Esophagus muscularis mucosa (tissue), 4 donors: Measurements from ENCODE around the gene SETD9. TPM values are rescaled to one million over a fixed set of nuclear protein-coding genes. Genes with fewer than 3 reads are reported as not detected.

ENCODE experiments used
- DNase-seq: peaks from one replicate; pipeline ENCODE4 v3.0.0-alpha.2; 2017; ENCODE audit errors: extremely low spot score
- H3K27ac ChIP-seq, 4 donors: fragments of 200-600 bp; sonication (generic); replicated peaks in 1 of 4; 1 replicate in 3 of 4; 2 replicates in 1 of 4; pipeline ENCODE4 v1.5.1; 2016 to 2019; ENCODE audit warnings: mild to moderate bottlenecking in 1 of 4
- H3K27me3 ChIP-seq, 4 donors: fragments of 200-600 bp; sonication (generic); one replicate each; pipeline versions ENCODE4 v1.5.1 to v1.6.0; 2016 to 2019
- H3K36me3 ChIP-seq, 4 donors: fragments of 200-600 bp; sonication (generic); one replicate each; pipeline ENCODE4 v1.5.1; 2016 to 2019
- H3K4me1 ChIP-seq, 4 donors: fragments of 200-600 bp; sonication (generic); one replicate each; pipeline ENCODE4 v1.5.1; 2016 to 2019
- H3K4me3 ChIP-seq, 4 donors: fragments of 200-600 bp; sonication (generic); 1 replicate in 2 of 4; 2 replicates in 2 of 4; pipeline ENCODE4 v1.5.1; 2016 to 2019; ENCODE audit warnings: mild to moderate bottlenecking in 4 of 4, moderate library complexity in 1 of 4
- H3K9me3 ChIP-seq, 4 donors: fragments of 200-600 bp; sonication (generic); 1 replicate in 3 of 4; 2 replicates in 1 of 4; pipeline ENCODE4 v1.5.1; 2016 to 2019
- CTCF ChIP-seq, 3 experiments: fragments of 200-600 bp in 2 of 3; fragments of 450-650 bp in 1 of 3; sonication (generic) in 2 of 3; IDR thresholded peaks; one replicate each; pipeline ENCODE4 v1.5.1; 2017 to 2019; ENCODE audit warnings: antibody characterized with exemption in 3 of 3, mild to moderate bottlenecking in 2 of 3, moderate library complexity in 1 of 3
- EP300 ChIP-seq: sonication (generic); formaldehyde crosslinking; IDR thresholded peaks from one replicate; pipeline ENCODE4 v1.6.1; 2017; ENCODE audit warnings: antibody characterized with exemption
- POLR2A ChIP-seq: fragments of 450-650 bp; IDR thresholded peaks from one replicate; pipeline ENCODE4 v1.6.1; 2017; ENCODE audit warnings: antibody characterized with exemption, moderate library complexity, mild to moderate bottlenecking, low read depth
- POLR2AphosphoS5 ChIP-seq, 2 donors: sonication (generic); formaldehyde crosslinking; IDR thresholded peaks; one replicate each; pipeline ENCODE4 v1.6.1; 2017; ENCODE audit warnings: antibody characterized with exemption in 2 of 2
- WGBS: methylation state at CpG from one replicate; pipeline ENCODE4 v1.1.5; 2018; 5-methylcytosine and 5-hydroxymethylcytosine counted together
- intact Hi-C: fragments of 100-400 bp; cut with DNase I; formaldehyde crosslinking; loops from one replicate; pipeline ENCODE4 v1.15.1; 2023
- total RNA-seq, 4 donors: library from RNA; depleted of rRNA; stranded (reverse); fragments of >200 nt; gene quantifications; one replicate each; pipeline versions ENCODE4 v1.1.0 to v1.2.1, GENCODE V29; 2016

Gene SETD9
- total RNA-seq, 4 donors from 2014 or later: 5.0 to 20.8 (median 12.2) TPM

- no peak for DNase-seq
- Histone ChIP-seq H3K36me3 (peaks cover 0 to 11% (median 7%) of the 10 kb centered on the region in 4 donors), H3K27ac (peak overlapping the region; percentile 83 to 93 (median 92)), H3K4me3 (peak overlapping the region; percentile 89 to 95 (median 92)), H3K9me3 (no peaks in the 10 kb centered on the region), H3K4me1 (peaks cover 18 to 27% (median 24%) of the 10 kb centered on the region in 4 donors), H3K27me3 (no peaks in the 10 kb centered on the region)
- no peak for TF ChIP-seq POLR2AphosphoS5 (IDR thresholded peaks at IDR 0.05)
- no peak for TF ChIP-seq EP300
- TF ChIP-seq CTCF (IDR thresholded peaks at IDR 0.05): no peak
- no peak for TF ChIP-seq POLR2A
- intact Hi-C loops: loop anchor here (5.0 kb wide), 1 partner anchor 44 kb away; the partner anchor contains the start of gene SETD9
- no CpG with 5 or more reads among the region's 85 CpGs for WGBS
Measured at GRCh38 chr5:56951126-56951945, 41.9 kb downstream of the SETD9 start.

DNA sequence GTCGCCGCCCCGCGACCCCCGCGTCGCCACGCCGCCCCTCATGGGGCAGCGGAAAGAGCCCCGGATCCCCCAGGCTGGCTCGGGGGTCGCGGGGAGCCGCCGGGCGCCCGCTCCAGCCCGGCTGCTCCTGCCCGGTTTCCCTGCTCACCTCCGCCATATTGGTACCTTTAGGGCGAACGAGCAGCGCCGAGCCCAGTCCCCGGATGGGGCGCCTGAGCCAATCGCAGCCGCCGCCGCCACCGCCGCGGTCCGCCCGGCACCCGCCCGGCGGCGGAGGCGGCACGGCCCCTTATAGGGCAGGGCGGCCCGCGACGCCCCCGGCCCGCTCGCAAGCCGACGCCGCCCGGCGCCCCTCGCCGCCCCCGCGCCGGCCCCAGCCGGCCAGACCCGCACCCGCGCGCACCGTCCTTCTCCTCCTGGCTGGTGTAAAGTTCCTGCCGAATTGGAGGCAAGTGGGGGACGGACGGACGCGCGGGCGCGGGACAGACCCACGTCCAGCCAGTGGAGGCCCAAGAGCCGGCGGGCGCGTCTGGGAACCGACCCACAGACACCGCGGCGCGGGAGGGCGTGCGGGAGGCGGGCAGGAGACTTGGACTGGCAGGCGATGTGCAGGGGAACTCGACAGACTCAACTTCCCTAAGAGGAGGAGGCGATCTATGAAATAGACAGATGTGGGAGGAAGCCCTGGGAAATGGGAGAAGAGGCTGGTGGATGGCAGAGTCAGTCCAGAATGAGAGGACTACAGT is 42.7 kb downstream of the SETD9 start, which contains the start of gene MIER3:
MIER3 (minus strand) TSS at position 178 of the 746 bp plus-strand sequence; CDS start at position 157, 21 bp downstream.
- Histone ChIP-seq H3K27me3 (no peaks in the 10 kb centered on the region), H3K27ac (peak within 1 kb of the TSS; percentile 83 to 93 (median 92)), H3K36me3 (peaks cover 0 to 6% (median 1%) of the 10 kb centered on the region in 4 donors), H3K4me1 (peaks cover 18 to 27% (median 24%) of the 10 kb centered on the region in 4 donors), H3K4me3 (peak within 1 kb of the TSS; percentile 89 to 95 (median 92)), H3K9me3 (no peaks in the 10 kb centered on the region)
- DNase-seq: no peak
- TF ChIP-seq EP300 (no peak), POLR2AphosphoS5 (IDR thresholded peaks at IDR 0.05) (peak in 1 of 2 donors; percentile 38), CTCF (IDR thresholded peaks at IDR 0.05) (no peak), POLR2A (no peak)
- intact Hi-C loops: loop anchor here (2.0 to 5.0 kb wide), 2 partner anchors 45 to 267 kb away; partner anchors contain the start of gene SETD9
- WGBS: 1% methylated on average over 20 of the region's 89 CpGs

- H3K27ac ChIP-seq: no peak overlapping the region
- no peaks in the 10 kb centered on the region for H3K36me3 ChIP-seq
- 91% methylated on average over 1 of the region's 1 CpG for WGBS
- H3K4me3 ChIP-seq: no peak overlapping the region
- intact Hi-C loops: loop anchor here (5.0 kb wide), 1 partner anchor 47 kb away; the partner anchor contains the start of gene SETD9
- DNase-seq: no peak
- TF ChIP-seq EP300: no peak
- peaks cover 0 to 6% (median 0%) of the 10 kb centered on the region in 4 donors for H3K27me3 ChIP-seq
- H3K4me1 ChIP-seq: peaks cover 18 to 21% (median 19%) of the 10 kb centered on the region in 4 donors
- H3K9me3 ChIP-seq: no peaks in the 10 kb centered on the region
Measured at GRCh38 chr5:56954262-56954661, 44.9 kb downstream of the SETD9 start.

DNA sequence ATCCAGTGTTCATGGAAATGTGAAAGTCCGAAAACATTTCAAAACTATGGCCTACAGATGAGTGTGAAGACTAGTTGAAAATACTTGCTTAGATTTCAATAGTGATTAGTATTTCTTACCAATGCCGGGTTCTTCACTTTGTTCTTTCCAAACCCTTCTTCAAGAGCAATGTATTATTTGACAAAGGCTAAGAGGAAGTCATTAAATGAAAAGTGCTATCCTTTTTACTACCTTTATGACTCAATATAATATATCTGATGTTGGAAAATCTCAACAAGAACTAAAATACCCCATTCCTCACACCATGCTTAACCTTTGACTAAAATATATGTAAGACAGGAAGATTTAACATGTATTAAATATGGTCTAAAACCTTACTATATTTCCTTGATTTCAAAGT is 49.2 kb downstream of the SETD9 start:
- DNase-seq: no peak
- Histone ChIP-seq H3K27me3 (peaks cover 0 to 22% (median 0%) of the 10 kb centered on the region in 4 donors), H3K36me3 (no peaks in the 10 kb centered on the region), H3K27ac (no peak overlapping the region), H3K4me3 (no peak overlapping the region), H3K9me3 (no peaks in the 10 kb centered on the region), H3K4me1 (no peaks in the 10 kb centered on the region)
- WGBS: 91% methylated on average over 2 of the region's 2 CpGs
- intact Hi-C loops: no loop called here
- TF ChIP-seq POLR2AphosphoS5 (IDR thresholded peaks at IDR 0.05) (no peak), CTCF (IDR thresholded peaks at IDR 0.05) (no peak), POLR2A (no peak), EP300 (no peak)

GRCh38 chr5:56959326-56959725 is 49.9 kb downstream of the SETD9 start:
- 73% methylated on average over 4 of the region's 4 CpGs for WGBS
- no peak for TF ChIP-seq POLR2A
- H3K4me3 ChIP-seq: no peak overlapping the region
- H3K9me3 ChIP-seq: no peaks in the 10 kb centered on the region
- no peak for DNase-seq
- H3K4me1 ChIP-seq: no peaks in the 10 kb centered on the region
- peaks cover 0 to 22% (median 0%) of the 10 kb centered on the region in 4 donors for H3K27me3 ChIP-seq
- intact Hi-C loops: no loop called here
- no peak overlapping the region for H3K27ac ChIP-seq
- no peaks in the 10 kb centered on the region for H3K36me3 ChIP-seq
